OCI-LY7 (cell line): ENCODE measurements around the gene ZBTB7A. TPM values are rescaled to one million over a fixed set of nuclear protein-coding genes. Genes with fewer than 3 reads are reported as not detected.

ENCODE experiments used
- BruUV-seq: library from RNA; stranded (reverse); fragments of 400-500 nt; replicated peaks from 2 replicates; lab custom pipeline; 2021; lab: Mats Ljungman, UMichigan
- CTCF ChIA-PET: fragments of 300-600 bp; sonication (Branson Sonifier 250); formaldehyde crosslinking; loops from one replicate; lab custom pipeline; 2022; ENCODE audit warnings: antibody characterized with exemption; ENCODE audit not compliant: unreplicated experiment; lab: Charles Lee
- POLR2A ChIA-PET: fragments of 300-600 bp; sonication (Branson Sonifier 250); formaldehyde crosslinking; loops from one replicate; lab custom pipeline; 2022; ENCODE audit warnings: antibody characterized with exemption; lab: Charles Lee
- DNase-seq: peaks from one replicate; pipeline ENCODE4 v3.0.0-alpha.2; 2015; ENCODE audit warnings: low spot score
- H2AFZ ChIP-seq: fragments of 200-600 bp; sonication (generic), shearing (Covaris generic); 2 replicates; pipeline ENCODE4 v1.6.1; 2014; ENCODE audit warnings: mild to moderate bottlenecking, antibody characterized with exemption, low read length, moderate library complexity
- H3K27ac ChIP-seq: fragments of 200-600 bp; sonication (generic); 2 replicates; pipeline ENCODE4 v1.5.1; 2014; ENCODE audit warnings: mixed run types, low read depth, mild to moderate bottlenecking, moderate library complexity, low read length, inconsistent platforms; ENCODE audit not compliant: poor library complexity, severe bottlenecking
- H3K36me3 ChIP-seq: fragments of 200-600 bp; sonication (generic); 2 replicates; pipeline ENCODE4 v1.6.1; 2014; ENCODE audit warnings: mild to moderate bottlenecking, antibody characterized with exemption, low read length, moderate library complexity, mixed read lengths; ENCODE audit not compliant: insufficient read depth
- H3K4me1 ChIP-seq: fragments of 200-600 bp; sonication (generic); 2 replicates; pipeline ENCODE4 v1.5.1; 2014; ENCODE audit warnings: mild to moderate bottlenecking, low read length; ENCODE audit not compliant: insufficient read depth, poor library complexity, severe bottlenecking
- H3K4me2 ChIP-seq: fragments of 200-600 bp; sonication (generic); 2 replicates; pipeline ENCODE4 v1.6.1; 2014; ENCODE audit warnings: mild to moderate bottlenecking, low read length
- H3K4me3 ChIP-seq: fragments of 200-600 bp; sonication (generic); 2 replicates; pipeline ENCODE4 v1.5.1; 2014; ENCODE audit warnings: mild to moderate bottlenecking, low read depth, low read length; ENCODE audit not compliant: poor library complexity, severe bottlenecking
- H3K79me2 ChIP-seq: fragments of 200-600 bp; sonication (generic); 2 replicates; pipeline ENCODE4 v1.6.1; 2016; ENCODE audit warnings: low read depth, mild to moderate bottlenecking, low read length, moderate library complexity, mixed read lengths; ENCODE audit not compliant: insufficient read depth
- H3K9me2 ChIP-seq: fragments of 200-600 bp; sonication (generic); 2 replicates; pipeline ENCODE4 v1.6.1; 2016; ENCODE audit warnings: mild to moderate bottlenecking, low read length, mixed read lengths; ENCODE audit not compliant: insufficient read depth
- H3K9me3 ChIP-seq: fragments of 200-600 bp; sonication (generic); 2 replicates; pipeline ENCODE4 v1.6.1; 2014; ENCODE audit warnings: mild to moderate bottlenecking, mixed run types, low read length, mixed read lengths
- H4K20me1 ChIP-seq: fragments of 200-600 bp; sonication (generic); 2 replicates; pipeline ENCODE4 v1.6.1; 2014; ENCODE audit warnings: mild to moderate bottlenecking, antibody characterized with exemption, low read length, moderate library complexity, mixed read lengths; ENCODE audit not compliant: insufficient read depth
- CTCF ChIP-seq: fragments of 200-600 bp; sonication (generic); conservative IDR thresholded peaks from 2 replicates; pipeline ENCODE4 v1.5.1; 2014; ENCODE audit warnings: mild to moderate bottlenecking, antibody characterized with exemption, low read length, moderate library complexity, mixed read lengths
- EZH2phosphoT487 ChIP-seq: fragments of 200-600 bp; sonication (generic); IDR thresholded peaks from 2 replicates; pipeline ENCODE4 v1.6.1; 2018; ENCODE audit warnings: low read depth, borderline replicate concordance, mild to moderate bottlenecking, mixed run types, antibody characterized with exemption, low read length, moderate library complexity, mixed read lengths
- intact Hi-C: fragments of 100-400 bp; cut with micrococcal nuclease; formaldehyde crosslinking; loops from one replicate; pipeline ENCODE4 v1.10.0; 2022; ENCODE audit not compliant: unreplicated experiment
- total RNA-seq, 2 experiments: library from RNA; depleted of rRNA in 1 of 2; stranded (reverse); fragments of >200 nt in 1 of 2; shearing (Covaris generic) in 1 of 2; gene quantifications; 2 replicates each; pipeline ENCODE4 v1.2.3, GENCODE V29; 2014 to 2022

The ZBTB7A gene
- total RNA-seq, 2 experiments from 2014 or later, result 17.2 to 29.3 TPM

- no TSS peak for BruUV-seq
- peaks cover 20% of the 10 kb centered on the region; the same call in 1 of the 2 replicates for H3K36me3 ChIP-seq
- H3K4me3 ChIP-seq, result no peak overlapping the region
- TF ChIP-seq EZH2phosphoT487, result no peak
- no peak for TF ChIP-seq CTCF
- ChIA-PET CTCF (no interaction called here), POLR2A (no interaction called here)
- H3K79me2 ChIP-seq, result no peaks in the 10 kb centered on the region
- H3K4me1 ChIP-seq, result no peaks in the 10 kb centered on the region
- no peak overlapping the region for H3K27ac ChIP-seq
- H3K4me2 ChIP-seq, result no peak overlapping the region
- H3K9me2 ChIP-seq, result no peaks in the 10 kb centered on the region
- DNase-seq, result no peak
- intact Hi-C loops, result no loop called here
- no peak overlapping the region for H2AFZ ChIP-seq
- no peaks in the 10 kb centered on the region for H3K9me3 ChIP-seq
- H4K20me1 ChIP-seq, result no peaks in the 10 kb centered on the region
Observed at GRCh38 chr19:4090356-4091220, 23.9 kb upstream of the ZBTB7A start.

- Histone ChIP-seq H4K20me1 (no peaks in the 10 kb centered on the region), H3K4me3 (no peak overlapping the region), H3K9me3 (no peaks in the 10 kb centered on the region), H3K79me2 (no peaks in the 10 kb centered on the region), H2AFZ (no peak overlapping the region), H3K9me2 (no peaks in the 10 kb centered on the region), H3K36me3 (peaks cover 16% of the 10 kb centered on the region; the same call in 1 of the 2 replicates), H3K4me2 (no peak overlapping the region), H3K27ac (no peak overlapping the region), H3K4me1 (no peaks in the 10 kb centered on the region)
- ChIA-PET CTCF (no interaction called here), POLR2A (no interaction called here)
- intact Hi-C loops, result no loop called here
- no TSS peak for BruUV-seq
- DNase-seq, result no peak
- no peak for TF ChIP-seq CTCF
- no peak for TF ChIP-seq EZH2phosphoT487
Observed at GRCh38 chr19:4089946-4090345, 23.2 kb upstream of the ZBTB7A start.

GRCh38 chr19:4089400-4089908 is 22.8 kb upstream of the ZBTB7A start:
- Histone ChIP-seq H3K27ac (no peak overlapping the region), H2AFZ (no peak overlapping the region), H3K9me2 (no peaks in the 10 kb centered on the region), H3K79me2 (no peaks in the 10 kb centered on the region), H4K20me1 (no peaks in the 10 kb centered on the region), H3K4me3 (no peak overlapping the region), H3K4me1 (peaks cover 2% of the 10 kb centered on the region), H3K4me2 (no peak overlapping the region), H3K9me3 (no peaks in the 10 kb centered on the region), H3K36me3 (peaks cover 15% of the 10 kb centered on the region; the same call in 1 of the 2 replicates)
- BruUV-seq, result no TSS peak
- intact Hi-C loops, result no loop called here
- no peak for TF ChIP-seq CTCF
- no peak for TF ChIP-seq EZH2phosphoT487
- ChIA-PET CTCF (no interaction called here), POLR2A (interaction anchor here (0.7 kb wide), 1 partner anchor 95 kb away, joined by 4 read pairs; no protein-coding TSS in a partner anchor)
- no peak for DNase-seq
